Left lobe of liver (tissue), 2 donors: ENCODE measurements around the gene LBHD2. TPM values are rescaled to one million over a fixed set of nuclear protein-coding genes. Genes with fewer than 3 reads are reported as not detected.
A peak's percentile ranks its signal among the peaks of the same experiment; 100 is the strongest.

ENCODE experiments used
- ATAC-seq: fragments of 200-7000 bp; cut with Tn5 transposase; one replicate; pipeline ENCODE4 v1.9.1; 2020; ENCODE audit warnings: mild to moderate bottlenecking, moderate library complexity
- DNase-seq: peaks from one replicate; pipeline ENCODE4 v3.0.0-alpha.2; 2020; ENCODE audit warnings: low spot score
- total RNA-seq: library from RNA; stranded (reverse); gene quantifications from one replicate; pipeline ENCODE4 v1.2.1, GENCODE V29; 2021
- donor health status: DM: no; HTN: no; CAD: no; lungs with moderate emphysema.
- donor health status: DM: no; HTN: yes; CAD: no.

LBHD2 gene
- total RNA-seq, 1 donor from 2014 or later, result not detected

DNA sequence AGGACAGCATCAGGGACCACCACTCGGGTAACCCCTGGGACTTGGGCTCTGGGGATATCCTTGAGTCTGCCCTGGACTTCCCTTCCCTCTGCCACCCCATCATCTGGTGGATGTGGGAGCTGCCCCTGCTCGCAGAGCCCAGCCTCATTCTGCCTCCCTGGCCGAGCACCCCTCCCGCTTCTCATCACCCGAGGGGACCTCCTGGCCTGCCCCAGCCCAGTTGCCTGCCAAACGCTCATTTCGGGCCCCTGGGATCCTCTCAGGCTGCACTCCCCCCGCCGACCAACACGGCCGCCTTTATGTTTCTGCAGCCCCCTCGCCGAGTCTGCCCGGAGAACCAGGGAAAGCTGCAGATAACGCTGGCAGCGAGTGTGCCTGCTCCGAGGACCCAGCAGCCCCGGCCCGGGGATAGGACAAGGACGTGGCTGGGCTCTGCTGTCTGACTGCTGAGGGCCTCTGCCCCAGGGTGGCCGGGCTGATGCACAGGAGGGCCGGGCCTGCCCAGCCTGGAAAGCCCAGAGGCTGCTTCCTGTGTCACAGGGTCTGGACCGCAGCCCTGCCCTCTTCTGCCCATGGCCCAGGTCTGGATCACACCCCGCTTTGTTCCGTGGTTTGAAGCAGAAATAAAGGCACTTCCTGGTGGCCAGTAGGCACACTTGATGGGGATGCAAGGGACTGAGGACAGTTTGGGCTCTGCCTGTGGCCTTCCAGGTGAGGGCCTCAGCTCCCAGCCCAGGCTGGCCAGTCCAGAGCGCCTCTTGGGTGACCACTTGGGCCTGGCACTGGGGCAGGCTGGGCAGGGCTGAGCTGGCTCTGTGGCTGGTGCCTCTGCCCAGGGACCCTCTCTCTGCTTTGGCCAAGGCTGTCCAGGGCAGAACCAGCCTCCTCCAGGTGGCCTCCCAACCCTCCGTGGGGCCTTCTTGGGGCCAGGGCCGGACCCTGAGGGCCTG lies 5.7 kb downstream of the LBHD2 start:
- no peak for DNase-seq

DNA sequence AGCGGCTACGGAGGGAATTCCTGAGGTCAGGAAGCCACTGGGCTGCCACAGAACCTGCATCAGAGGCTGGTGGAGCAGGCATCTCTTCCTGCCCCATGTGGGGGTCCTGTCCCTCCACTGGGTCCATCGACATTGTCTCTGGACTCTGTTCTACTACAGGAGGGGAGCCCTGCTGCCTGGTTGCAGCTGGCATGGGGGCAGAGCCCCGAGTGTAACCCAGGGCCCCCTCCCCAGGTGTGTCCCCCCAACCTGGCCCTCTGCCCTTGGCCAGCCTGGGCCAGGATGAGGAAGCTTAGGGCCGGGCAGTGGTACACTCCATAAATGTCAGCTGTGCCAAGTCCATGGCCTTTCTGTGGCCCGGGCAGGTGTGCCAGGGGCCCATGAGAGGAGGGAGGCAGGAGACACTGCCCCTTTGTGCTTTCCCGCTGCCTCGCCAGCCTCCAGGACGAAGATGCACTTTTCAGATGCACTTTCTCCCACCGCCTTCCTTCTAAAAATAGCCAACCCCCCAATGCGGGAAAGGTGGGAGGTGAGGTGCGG lies 6.5 kb downstream of the LBHD2 start:
- DNase-seq (no peak), ATAC-seq (no peak)

More for the DNA sequence above, 5.7 kb downstream of the LBHD2 start:
- ATAC-seq, result no peak

DNA sequence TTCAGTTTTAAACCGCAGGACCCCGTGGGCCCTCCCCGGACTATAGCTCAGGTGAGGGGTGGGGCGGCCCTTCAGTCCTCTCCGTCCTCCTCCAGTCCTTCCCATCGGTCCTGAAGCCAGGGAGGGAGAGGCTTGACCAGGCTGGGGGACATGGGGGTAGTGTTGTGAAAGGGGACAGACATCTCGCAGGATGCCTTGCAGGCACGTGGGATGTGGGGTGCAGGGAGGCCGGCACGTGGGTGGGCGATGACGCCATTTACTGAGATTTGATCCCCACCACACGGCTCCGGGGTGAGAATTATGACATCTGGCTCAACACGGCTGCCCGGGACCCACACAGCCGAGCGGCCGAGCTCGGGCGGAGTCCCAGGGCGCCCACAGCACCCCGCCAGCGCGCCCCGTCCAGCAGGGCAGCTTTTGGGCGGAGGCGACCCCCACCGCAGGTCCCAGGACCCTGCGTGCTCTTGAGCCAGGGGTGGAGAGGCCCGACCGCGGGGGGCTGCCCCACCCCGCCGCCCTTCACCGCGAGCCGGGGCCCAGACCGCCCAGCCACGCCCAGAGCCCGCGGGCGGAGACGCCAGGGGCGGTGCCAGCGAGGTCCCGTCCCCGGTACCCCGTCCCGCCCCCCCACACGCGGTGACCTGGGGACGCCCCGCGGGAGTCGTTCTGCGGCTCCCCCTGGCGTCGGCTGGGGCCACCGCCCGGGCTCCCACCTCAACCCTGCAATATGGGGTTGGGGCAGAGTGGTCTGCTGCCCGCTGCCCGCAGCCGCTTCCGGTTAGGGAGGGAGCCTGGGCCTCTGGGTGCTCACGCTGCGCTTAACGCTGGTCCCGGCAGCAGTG lies 7.3 kb downstream of the LBHD2 start:
- peak; percentile 70 for ATAC-seq
- peak; percentile 76 for DNase-seq

DNA sequence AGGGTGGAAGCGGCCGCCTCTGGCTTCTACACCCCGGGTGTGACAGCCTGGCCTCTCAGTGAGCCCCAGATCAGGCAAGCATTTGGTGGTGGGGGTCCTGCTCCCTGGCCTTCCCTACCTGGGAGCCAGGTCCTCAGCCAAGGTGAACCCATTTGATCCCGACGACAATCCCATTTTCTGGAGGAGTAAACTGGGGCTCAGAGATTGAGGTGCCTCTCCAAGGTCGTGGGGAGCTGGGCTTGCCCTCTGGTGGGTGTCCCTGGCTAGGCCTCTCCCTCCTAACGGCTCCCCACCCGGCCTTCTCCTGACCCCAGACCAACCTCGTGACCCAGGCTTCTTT lies 7.8 kb downstream of the LBHD2 start:
- ATAC-seq (no peak), DNase-seq (no peak)

DNA sequence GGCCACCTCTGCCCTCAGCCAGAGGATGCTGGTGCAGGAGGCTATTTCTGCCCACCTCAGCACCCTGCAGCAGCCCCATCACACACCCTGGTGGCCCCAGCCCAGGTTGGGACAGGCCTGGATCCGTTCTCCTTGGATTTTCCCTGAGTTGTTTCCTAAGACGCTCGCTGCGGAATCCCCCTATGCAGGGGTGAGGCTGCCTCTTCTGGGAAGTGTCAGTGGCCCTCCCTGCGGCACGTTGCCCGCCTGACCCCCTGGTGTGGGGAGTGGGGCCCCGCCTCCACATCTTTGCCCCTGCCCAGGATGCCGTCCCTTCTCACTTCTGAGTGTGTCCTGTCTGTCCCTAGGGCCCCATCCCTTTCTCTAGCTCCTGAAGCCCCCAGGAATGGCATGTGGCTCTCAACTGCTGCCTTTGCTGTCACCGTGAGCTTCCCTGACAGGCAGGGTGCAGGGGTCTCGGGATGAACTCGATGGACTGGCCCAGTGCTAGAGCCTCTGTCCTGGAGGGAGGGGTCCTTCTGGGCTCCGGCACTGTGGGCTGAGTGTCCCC lies 9.9 kb downstream of the LBHD2 start:
- no peak for DNase-seq
- ATAC-seq, result no peak

DNA sequence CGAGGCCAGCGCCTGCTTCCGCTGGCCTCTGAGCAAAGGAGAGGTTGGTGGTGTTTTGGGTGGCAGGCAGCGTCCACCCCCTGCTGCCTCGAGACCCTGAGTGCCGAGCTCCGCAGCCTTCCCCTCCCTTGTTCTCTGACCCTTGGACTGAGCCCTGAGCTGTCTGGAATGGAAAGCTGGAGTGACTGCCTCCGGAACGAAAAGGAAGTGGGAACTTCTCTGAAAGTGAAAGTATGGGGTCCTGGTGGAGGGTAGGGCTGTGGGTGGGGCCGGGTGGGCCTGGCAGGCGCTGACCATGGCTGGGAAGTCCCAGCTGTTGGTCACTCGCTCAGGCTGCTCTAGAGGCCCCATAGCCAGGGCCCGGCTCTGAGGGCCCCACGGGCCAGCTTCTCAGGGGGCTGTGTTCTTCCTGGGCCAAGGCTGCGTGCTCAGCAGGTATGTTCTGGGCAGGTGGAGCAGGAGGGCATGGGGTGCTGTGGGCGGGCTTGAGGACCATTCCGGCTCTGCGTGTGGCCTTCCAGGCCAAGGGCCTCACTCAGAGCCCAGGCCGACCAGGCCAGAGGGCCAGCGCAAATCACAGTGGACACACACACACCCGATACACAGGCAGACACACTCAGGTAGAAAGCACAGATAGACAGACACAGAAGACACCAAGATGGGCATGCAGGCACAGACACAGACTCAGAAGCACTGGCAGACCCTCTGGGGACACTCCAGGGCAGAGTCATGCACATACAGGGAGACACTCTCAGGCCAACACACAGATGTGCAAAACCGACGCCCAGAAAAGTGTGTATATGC lies 10.6 kb downstream of the LBHD2 start, which contains the start of gene EXOC3L4:
EXOC3L4 (plus strand) TSS at position 320 of the 804 bp plus-strand sequence. CDS start 5,495 bp downstream, outside the sequence.
- DNase-seq (no peak), ATAC-seq (peak; percentile 41)

DNA sequence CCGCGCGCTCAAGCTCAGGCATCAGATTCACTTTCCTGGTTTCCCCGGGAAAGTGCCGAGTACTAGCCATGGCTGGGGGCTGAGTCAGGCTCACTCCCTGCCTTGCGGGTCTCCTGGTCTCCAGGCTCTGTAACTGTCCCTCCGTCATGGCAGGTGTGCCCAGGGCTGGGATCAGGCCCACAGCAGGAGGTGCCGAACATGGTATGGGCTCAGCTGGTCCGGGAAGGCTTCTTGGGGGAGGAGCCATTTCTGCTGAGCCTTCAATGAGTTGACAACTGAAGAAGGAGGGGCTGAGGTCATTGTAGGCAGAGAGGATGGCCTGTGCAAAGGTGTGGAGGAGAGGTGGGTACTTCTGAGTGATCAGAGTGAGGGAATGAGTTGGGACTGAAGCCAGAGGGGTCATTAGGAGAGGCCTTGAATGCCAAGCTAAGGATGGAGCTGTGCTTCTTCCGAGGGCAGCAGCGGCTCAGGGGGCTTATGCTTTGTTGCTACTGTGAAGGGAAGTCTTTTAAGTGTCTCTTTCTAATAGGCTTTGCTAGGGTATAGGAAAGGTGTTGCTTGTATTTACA lies 11.3 kb downstream of the LBHD2 start:
- DNase-seq (no peak), ATAC-seq (peak; percentile 14)

DNA sequence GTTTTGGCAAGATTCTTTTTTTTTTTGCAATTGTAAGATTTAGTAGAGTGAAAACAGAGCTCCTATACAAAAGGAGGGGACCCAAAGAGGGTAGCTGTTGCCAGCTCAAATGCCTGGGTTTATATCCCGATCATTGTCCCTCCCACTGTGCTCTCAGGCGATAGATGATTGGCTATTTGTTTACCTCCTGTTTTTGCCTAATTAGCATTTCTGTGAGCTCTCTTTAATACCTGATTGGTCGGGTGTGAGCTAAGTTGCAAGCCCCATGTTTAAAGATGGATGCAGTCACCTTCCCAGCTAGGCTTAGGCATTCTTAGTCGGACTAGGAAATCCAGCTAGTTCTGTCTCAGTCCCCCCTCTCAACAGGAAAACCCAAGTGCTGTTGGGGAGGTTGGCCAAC lies 12.4 kb downstream of the LBHD2 start:
- no peak for ATAC-seq
- no peak for DNase-seq

DNA sequence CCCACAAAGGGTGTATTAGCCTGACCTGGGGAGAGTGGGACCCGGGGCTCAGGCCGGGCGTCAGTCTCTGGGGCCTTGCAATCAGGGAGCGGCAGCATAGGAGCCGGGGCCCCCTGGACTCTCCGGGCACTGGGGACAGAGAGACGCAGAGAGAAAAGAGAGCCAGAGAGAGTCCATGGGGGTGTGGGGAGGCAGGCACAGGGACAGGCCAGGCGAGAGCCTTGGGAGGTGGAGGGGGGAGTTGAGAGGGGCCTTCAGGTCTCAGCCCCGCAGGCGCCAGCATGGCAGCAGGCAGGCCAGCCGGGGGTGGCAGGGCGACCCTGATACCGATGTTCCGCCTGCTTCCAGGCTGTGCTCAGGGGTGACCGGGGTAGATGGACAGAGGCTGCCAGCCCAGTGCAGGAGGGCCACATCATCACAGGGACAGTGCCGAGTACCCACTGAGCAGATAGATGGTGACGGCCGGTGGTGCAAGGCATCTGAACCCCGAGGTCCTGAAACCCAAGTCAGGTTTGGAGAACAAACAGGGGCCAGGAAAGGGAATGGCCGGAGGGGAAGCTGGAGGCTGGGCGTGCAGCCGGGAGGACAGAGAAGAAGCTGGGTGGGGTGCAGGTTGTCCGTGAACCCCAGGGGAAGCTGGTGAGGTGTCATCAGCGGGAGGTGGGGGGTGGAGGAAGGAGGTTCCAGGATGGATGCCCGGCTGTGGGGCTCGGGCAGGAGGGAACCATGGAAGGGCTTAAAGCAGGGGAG lies 13.4 kb downstream of the LBHD2 start:
- no peak for ATAC-seq

DNA sequence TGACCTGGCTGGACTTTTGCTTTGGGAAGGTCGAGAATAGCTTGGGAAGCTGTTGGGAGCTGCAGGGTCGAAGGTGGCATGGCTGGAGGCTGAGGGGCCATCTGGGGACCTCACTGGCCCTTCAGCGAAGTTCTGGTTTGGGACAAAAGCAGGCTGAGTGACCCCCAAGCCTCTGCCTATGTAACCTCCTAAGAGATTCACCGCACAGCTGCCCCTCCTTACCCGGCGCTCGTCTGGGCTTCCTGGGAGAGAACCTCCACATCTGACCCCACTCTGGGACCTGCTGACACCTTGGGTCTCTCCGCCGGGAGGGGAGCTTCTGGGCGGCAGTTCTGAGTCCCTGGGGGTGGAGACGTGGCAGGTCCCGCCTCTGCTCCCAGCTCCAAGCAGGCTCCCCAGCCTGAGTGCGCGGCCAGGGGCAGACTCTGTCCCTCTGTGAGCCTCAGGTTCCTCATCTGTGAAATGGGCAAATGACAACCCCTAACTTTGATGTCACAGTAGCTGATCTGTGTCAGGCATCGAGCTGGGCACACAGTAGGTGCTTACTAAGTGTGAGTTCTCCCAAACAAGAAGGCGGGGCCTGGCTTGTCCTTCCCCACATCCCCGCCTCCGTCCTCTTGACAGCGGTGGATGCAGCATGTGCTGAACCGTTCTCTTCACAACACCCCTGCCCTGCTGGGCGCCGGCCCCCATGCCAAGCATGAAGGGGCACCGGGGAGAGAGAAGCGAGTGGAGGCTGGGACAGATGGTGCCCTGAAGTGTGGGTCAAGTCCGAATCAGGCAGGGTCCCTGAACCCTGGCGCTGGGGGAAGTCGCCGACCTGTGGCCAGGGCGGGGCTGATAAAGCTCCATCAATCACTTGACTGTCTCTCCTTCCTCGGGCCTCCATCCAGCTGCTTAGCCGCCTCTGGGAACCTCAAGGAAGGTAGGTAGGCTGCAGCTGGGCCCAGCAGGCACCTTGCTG lies 14.3 kb downstream of the LBHD2 start:
- ATAC-seq (peak; percentile 45), DNase-seq (peak; percentile 82)

More for the DNA sequence above, 13.4 kb downstream of the LBHD2 start:
- no peak for DNase-seq

DNA sequence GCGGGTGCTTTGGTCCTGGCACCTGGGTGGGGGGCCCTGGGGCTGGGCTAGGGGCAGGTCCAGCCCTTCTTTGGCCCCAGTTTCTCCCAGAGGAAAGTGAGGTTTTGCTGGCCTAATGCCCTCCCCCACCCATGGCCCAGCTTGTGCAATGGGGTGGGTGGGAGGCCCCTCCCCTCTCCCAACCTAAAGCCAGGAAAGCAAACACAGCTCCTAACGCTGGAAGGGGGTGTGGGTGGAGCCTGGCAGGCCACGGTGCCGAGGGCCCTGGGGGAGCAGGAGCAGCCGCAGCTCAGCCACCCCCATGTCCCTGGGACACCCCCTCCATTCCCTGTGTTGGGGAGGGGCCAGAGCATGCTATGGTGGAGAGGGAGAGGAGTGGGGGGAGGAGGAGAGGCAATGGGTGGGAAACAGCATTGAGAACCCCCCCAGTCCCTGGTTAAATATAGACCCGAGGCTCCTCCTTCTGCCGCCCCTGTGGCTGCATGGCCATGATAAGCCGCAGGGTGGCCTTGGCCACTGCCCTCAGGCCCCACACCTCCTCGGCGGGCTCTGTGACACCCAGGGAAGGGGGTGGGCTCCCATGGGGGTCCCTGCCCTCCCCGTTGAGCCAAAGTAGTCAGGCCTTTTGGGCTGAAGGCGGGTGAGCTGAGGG lies 15.2 kb downstream of the LBHD2 start:
- DNase-seq, result peak; percentile 90
- peak; percentile 58 for ATAC-seq

DNA sequence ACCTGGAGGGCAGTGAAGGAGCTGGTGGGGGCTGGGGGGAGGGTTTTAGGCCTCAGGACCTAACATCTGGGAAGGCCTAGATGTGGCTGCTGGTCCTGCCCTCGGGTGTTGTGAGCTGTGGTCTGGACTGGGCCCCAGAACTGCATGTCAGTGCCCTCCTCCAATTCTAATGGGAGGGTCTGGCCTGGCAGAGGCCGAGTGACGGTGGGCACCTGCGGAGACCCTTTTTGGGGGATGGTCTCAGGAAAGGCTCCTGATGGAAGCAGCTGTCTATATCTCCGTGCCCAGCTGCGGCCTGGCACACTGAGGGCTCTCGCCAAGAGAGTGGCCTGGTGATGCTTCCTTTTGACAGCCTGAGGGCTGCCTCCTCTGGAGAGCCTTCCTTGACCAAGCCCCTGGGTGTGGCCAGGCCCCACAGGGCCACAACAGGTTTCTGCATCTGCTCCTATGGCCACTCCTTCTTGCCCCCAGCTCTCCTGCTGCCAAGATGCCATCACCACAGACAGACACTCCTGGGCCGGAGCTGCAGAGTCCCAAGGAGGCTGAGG lies 15.8 kb downstream of the LBHD2 start:
- DNase-seq, result no peak
- peak; percentile 0 for ATAC-seq

DNA sequence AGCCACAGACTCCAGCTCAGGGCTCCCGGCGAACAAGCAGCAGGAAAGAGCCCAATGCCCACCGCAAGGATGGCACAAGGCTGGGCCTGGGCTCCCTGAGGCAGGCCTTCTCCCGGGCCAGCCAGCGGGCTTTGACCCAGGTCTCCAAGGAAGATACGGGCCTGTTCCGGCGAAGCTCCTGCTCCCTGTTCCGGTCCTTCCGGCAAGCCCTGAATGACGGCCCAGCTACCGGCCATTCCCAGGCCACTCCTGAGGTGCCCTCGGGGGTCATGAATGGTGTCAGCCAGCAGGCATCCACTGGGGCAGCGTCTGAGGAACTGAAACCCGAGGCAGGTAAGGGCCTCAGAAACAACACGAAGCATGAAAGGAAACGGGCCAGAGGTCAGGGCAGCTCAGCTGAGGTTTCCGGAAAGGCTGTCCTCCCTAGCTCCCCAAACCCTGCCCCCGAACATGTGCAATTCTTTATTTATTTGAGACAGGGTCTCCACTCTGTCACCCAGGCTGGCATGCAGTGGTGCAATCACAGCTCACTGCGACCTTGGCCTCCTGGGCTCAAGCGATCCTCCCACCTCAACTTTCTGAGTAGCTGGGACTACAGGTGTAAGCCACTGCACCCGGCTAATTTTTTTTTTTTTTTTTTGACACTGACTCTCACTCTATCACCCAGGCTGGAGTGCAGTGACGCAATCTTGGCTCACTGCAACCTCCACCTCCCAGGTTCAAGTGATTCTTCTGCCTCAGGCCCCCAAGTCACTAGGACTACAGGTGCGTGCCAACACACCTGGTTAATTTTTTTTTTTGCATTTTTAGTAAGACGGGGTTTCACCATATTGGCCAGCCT lies 16.5 kb downstream of the LBHD2 start:
- ATAC-seq (peak; percentile 1), DNase-seq (peak; percentile 81)

DNA sequence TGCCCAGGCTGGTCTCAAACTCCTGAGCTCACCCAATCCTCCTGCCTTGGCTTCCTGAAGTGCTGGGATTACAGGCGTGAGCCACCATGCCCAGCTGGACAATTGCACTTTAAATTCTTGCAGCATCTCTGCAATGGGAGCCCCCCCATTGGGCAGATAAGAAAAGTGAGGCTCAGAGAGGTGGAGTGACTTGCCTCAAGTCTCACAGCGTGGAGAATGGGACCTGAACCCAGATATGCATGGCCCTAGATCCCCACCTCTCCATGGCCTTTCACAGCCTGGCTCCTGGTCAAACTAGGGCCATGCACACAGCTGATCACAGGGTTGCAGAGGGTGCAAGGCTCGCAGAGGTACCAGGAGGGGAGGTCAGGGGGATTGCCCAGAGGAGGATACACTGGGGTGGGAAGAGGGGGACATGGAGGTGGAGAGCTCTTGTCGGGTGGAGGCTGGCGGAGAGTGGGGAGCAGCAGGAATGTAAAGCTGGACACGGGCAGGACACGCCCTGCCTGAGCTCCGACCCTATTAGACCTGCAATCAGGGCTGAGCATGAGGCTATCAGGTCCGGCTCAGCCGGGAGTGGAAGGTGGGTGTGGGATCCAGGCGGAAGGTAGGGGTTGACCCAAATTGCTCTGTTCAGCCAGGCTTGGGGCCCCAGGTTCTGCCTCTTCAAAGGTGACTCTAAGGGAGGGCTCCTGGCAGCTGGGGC lies 17.4 kb downstream of the LBHD2 start:
- ATAC-seq (no peak), DNase-seq (no peak)

DNA sequence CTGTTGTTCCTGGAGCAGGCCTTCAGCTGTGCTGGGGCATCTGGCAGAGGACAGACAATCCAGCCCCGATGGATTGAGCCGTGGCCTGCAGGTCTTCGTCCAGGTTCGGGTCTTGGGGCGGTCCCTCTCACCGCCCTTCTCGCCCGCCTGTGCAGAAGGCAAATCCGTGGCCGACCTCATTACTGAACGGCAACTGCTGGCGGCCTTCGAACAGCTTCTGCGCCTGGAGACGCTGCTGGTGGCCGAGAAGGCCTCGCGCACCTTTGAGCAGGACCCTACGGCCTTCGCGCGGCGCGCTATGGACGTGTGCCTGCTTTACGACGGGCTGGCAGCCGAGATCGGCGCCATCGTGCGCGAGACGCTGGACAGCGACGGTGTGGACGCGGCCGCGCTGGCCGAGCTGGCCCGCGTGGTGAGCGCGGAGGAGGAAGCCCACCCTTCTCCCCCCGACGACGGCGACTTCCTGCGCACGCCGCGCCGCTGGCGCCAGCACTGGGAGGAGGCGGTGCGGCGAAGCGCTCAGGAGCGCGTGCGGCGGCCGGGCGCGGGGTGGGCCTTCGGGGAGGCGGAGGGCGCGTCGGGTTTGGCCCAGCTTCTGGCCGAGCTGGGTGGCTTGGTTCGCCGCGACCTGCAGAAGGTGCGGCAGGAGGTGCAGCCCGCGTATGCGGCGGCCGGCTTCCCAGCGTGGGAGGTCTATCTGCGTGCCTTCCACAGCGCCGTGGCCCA lies 18.1 kb downstream of the LBHD2 start:
- ATAC-seq, result no peak
- DNase-seq, result no peak
